ENCODE data around the gene HEXB.
"Not testable (repeated sequence)": the region's sequence is repeated elsewhere in the genome, so short reads cannot be mapped to it uniquely, and the experiment has no call there.

The HEXB gene

GRCh38 chr5:74738406-74738805 is 53.4 kb downstream of the HEXB start:
- DNase-seq: no peak
- ATAC-seq: no peak

- ATAC-seq, DNase-seq: not testable (repeated sequence)
Measured at GRCh38 chr5:74748742-74749141, 63.7 kb downstream of the HEXB start.

- DNase-seq (no peak), ATAC-seq (peak; percentile 35)
Measured at GRCh38 chr5:74761241-74761640, 76.2 kb downstream of the HEXB start.

- DNase-seq: no peak
- ATAC-seq: peak; percentile 50
Measured at GRCh38 chr5:74762599-74762998, 77.6 kb downstream of the HEXB start.

GRCh38 chr5:74763504-74763903 is 78.5 kb downstream of the HEXB start:
- ATAC-seq (no peak), DNase-seq (no peak)

GRCh38 chr5:74765201-74765600 is 80.2 kb downstream of the HEXB start:
- DNase-seq: no peak
- no peak for ATAC-seq

- DNase-seq: no peak
- no peak for ATAC-seq
Measured at GRCh38 chr5:74765929-74766328, 80.9 kb downstream of the HEXB start.

- DNase-seq: no peak
- no peak for ATAC-seq
Measured at GRCh38 chr5:74766418-74766848, 81.4 kb downstream of the HEXB start.

- peak; percentile 91 for ATAC-seq
- DNase-seq: peak; percentile 91
Measured at GRCh38 chr5:74766849-74767578, 82.0 kb downstream of the HEXB start, which contains the start of the genes GFM2 and NSA2. Gene GFM2, minus strand, starts transcription at chr5:74767117. Its CDS starts 3,375 bp downstream, at chr5:74763742. Gene NSA2, plus strand, starts transcription at chr5:74767249. Its CDS starts 112 bp downstream, at chr5:74767361.

GRCh38 chr5:74767579-74767913 is 82.5 kb downstream of the HEXB start:
- DNase-seq (peak; percentile 17), ATAC-seq (peak; percentile 20)

All from stimulated activated naive CD8-positive, alpha-beta T cell treated with anti-CD3 and anti-CD28 coated beads, Interleukin-15, Interleukin-2, amounts not matched to agents 100 U/mL and 50 U/mL, for 24 hours (primary cell).